Brain pericyte (primary cell): ENCODE data around the gene TPT1.
"Not testable (repeated sequence)": the region's sequence is repeated elsewhere in the genome, so short reads cannot be mapped to it uniquely, and the experiment has no call there.

Experiments used
- DNase-seq: peaks from one replicate; pipeline ENCODE4 v3.0.0-alpha.2; 2012; ENCODE audit warnings: low read depth, low spot score

Gene TPT1

GRCh38 chr13:45367358-45367757, 26.4 kb upstream of the TPT1 start:
- no peak for DNase-seq

- no peak for DNase-seq
Observed at GRCh38 chr13:45365558-45365885, 24.5 kb upstream of the TPT1 start.

DNA sequence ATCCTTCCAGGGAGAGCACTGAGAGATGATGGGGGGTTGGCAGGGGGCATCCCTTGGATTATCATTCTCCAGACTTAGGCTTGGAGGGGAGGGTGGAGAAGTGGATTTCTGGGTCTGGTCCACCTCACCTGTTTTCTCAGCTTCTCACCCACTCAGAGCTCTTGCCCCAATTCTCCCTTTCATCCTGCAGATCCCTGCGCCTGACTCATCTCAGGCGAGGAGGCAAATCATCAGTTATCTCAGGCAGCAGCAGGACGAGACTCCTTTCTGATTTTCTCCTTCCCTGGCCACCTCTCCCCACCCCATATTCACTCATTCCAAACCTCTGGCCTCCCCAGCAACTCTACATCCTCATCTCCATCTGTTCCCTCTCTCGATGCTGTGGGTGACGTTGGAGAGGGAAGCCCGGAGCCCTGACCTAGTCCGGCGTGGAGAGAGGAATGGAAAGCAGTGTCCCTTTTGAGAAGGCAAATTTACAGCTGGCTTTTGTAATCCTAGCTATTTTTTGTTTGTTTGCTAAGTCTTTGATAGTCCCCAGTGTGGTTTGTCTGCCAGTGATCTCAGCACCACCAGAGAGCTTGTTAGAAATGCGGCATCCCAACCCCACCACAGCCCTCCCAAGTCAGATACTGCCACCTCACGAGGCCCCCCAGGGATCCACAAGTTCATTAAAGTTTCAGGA, 24.0 kb upstream of the TPT1 start:
- no peak for DNase-seq

GRCh38 chr13:45362939-45363338, 22.0 kb upstream of the TPT1 start:
- DNase-seq, result no peak

GRCh38 chr13:45361596-45362206, 20.7 kb upstream of the TPT1 start:
- DNase-seq, result no peak

DNA sequence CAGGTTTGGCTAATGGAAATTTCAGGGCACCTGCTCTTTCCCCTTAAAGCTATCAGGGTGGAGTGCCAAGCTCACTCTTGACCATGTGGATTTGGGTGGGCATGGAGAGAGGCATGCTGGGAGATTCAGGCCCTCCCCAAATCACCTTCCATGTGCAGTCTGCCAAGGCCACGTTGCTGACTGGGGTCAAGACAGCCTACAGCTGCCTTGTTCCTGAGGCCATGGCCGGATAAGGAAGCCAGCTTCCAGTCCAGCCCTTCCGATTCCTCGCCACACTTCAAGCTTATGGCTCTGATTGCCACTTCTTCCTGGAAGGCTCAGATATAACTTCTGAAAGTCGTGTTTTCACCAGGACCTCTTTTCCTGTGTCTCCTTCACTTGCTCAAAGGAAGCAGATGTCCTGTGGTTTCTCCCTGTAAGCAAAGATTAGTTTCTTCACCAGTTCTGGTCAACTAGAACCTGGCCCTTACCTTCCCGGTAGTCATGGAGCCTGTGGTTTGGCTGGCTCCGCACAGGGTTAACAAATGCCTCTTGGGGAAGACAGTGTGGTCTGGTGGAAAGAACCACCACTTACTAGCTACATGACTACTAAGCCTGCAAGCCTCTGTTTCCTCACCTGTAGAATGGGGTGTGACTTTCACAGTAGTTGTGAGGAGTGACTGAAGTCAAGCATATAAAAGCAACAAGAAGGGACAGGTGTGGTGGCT, 16.1 kb upstream of the TPT1 start:
- no peak for DNase-seq

DNA sequence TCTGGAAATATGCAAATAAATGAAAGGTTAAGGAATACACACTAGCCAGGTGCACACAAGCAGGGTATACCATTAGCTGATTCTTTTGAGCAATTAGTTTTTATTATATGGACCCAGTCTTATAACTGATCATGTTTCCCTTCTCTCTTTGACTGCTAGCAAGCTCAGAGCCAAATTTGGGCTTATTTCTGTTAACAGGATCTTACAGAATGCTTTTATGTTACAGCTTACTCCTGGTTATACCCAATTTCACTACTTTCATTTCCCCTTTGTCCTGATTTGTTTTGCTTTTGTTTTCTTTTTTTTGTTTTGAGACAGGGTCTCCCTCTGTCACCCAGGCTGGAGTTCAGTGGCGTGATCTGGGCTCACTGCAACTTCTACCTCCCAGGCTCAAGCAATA, 12.9 kb upstream of the TPT1 start:
- no peak for DNase-seq

DNA sequence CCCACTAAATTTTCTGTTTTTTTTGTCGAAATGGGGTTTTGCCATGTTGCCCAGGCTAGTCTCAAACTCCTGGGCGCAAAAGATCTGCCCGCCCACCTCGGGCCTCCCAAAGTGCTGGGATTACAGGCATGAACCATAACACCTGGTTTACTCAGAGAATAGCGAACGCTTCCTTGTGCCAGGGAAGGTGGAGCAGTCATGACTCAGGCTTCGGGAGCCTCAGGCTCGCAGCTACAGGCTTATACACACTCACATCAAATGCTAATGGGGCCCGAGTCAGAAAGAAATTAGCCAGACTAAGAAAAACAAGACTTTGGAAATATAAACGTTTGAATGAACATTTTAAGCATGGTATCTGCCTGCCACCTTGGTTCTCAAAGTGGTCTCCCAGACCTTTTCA, 11.0 kb upstream of the TPT1 start:
- DNase-seq, result no peak

DNA sequence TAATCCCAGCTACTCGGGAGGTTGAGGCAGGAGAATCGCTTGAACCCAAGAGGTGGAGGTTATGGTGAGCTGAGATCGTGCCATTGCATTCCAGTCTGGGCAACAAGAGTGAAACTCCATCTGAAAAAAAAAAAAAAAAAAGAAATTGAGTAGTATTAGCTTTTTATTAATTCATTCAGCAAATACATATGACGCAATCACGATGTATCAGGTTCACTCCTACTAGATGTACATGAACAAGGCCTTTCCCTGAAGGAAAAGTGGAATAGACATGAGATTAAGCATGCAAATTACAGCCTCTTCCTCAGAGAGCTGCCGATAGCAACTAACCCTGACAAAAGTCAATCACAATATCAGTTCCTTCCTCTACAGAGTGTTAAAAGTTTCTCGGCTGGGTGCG, 9.2 kb upstream of the TPT1 start:
- DNase-seq, result no peak

DNA sequence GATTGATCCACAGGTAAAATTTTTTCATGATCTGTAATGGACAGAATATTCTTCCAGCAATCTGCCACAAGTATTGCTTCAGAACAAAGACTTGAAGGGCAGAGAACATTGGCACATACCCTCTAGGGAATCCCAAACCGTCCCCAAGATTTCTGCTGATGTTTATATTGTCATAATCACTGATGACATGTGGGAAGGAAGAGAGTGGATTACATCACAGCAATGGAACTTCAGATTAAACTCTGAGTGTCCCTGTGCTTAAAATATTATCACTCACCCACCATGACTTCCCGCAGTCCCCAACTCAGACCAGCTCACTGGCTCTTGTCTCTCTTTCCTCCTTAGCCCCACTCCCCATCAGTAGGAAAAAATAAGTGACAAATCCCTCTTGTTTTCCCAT, 8.5 kb upstream of the TPT1 start:
- DNase-seq, result no peak

DNA sequence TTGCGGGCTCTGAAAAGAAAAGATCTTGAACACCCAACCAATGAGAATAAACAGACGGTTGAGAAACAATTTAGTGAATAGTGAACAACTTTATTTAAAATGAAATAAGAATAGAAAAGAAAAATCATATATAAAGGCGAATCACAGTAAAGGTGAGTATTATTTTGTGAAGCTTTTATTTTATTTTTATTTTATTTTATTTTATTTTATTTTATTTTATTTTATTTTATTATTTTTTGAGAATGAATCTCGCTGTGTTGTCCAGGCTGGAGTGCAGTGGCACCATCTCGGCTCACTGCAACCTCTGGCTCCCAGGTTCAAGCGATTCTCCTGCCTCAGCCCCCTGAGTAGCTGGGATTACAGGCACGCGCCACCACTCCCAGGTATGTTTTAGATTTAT, 3.1 kb upstream of the TPT1 start:
- DNase-seq, result not testable (repeated sequence)

GRCh38 chr13:45343102-45343501, 2.1 kb upstream of the TPT1 start:
- not testable (repeated sequence) for DNase-seq

DNA sequence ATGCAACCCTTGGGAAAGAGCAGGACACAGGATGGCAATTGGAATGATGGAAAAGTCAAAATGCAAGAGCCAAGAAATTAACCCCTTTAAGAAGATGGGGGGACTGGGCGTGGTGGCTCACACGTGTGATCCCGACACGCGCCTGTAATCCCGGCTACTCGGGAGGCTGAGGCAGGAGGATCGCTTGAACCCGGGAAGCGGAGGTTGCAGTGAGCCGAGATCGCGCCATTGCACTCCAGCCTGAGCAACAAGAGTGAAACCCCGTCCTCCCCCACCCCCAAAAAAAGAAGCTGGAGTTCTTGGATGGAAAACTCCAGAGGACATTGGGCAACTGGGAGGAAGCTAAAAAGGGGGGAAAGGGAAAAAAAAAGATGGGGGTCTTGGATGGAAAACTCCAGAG, 1.7 kb upstream of the TPT1 start:
- not testable (repeated sequence) for DNase-seq

DNA sequence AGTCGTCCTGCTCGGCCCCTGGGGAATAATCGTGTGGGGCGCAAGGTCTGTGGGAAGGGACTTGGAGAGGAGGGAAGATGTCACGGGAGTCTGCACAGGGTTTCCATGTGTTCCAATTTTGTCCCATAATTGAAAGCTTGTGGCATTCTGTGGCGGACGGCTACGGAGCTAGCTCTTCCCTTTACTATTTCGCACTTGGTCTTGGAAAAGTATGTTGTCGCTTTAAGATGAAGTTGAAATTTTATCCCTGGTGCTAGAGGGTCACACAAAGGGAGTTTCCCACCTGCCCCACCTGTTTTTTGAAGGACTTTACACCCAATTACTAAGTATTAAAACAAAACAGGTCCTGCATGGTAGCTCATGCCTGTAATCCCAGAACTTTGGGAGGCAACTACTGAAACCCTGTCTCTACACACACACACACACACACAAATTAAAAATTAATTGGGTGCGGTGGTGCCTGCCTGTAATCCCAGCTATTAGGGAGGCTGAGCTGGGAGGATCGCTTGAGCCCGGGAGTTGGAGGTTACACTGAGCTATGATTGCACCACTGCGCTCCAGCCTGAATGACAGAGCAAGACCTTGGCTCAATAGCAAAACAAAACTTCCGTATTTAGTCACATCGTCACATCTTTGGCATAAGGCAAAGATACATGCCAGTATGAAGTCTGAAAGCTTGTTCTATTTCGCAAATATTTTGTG, 967 bp upstream of the TPT1 start:
- no peak for DNase-seq

DNA sequence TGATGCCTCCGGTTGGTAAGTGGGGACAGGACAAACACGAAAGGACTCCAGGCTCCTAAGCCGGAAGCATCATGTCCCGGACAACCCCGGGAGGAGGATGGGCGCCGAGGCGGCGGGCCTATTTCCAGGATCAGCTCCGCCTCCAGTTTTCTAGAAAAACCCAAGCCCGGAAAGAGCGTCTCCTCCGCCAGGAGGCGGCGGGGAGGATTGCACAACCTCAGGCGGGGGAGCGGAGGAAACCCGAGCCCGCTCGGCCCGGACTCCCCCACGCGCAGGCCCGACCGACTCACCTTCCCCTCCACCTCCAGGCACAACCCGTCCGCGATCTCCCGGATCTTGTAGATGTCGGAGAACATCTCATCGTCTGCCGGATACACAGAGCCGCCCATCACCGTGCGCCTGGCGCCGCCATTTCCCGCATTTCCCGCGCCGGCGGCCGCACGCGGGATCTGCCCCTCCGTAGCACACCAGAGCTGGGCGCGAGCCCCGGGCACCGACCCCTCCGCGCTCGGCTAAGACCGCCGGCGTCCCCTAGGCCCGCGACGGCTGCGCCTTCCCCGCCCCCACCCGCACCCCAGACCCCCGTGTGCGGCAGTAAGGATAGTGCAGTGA, 455 bp downstream of the TPT1 start:
- peak; percentile 74 for DNase-seq

- DNase-seq, result no peak
Observed at GRCh38 chr13:45339867-45340266, 1.1 kb downstream of the TPT1 start.

- DNase-seq, result no peak
Observed at GRCh38 chr13:45339399-45339798, 1.6 kb downstream of the TPT1 start.

DNA sequence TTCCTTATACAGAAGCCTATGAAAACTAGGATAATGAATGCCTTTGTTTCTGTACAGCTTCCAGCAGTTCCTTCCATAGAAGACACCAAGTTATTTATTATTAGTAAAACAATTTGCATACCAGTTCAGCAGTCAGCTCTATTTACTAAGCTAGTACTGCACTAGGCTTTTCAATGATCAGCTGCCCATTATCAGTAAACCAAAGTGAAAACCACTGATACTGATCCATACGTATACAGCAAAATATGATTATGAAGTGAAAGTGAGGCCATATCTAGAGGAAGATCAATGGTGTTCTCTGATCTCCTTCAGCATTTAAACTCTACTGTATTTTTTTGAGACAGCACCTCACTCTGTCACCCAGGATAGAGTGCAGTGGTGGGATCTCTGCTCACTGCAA, 3.2 kb downstream of the TPT1 start:
- no peak for DNase-seq

GRCh38 chr13:45337395-45337794, 3.6 kb downstream of the TPT1 start:
- no peak for DNase-seq

GRCh38 chr13:45336025-45336800, 4.8 kb downstream of the TPT1 start:
- DNase-seq, result no peak

GRCh38 chr13:45335397-45336024, 5.5 kb downstream of the TPT1 start:
- DNase-seq, result no peak
